H1 (cell line): Measurements from ENCODE around the gene CDK15. TPM values are rescaled to one million over a fixed set of nuclear protein-coding genes. Genes with fewer than 3 reads are reported as not detected.

Experiments used
- CTCF ChIA-PET: fragments of 300-600 bp; sonication (Branson Sonifier 250); formaldehyde crosslinking; loops from one replicate; lab custom pipeline; 2021; ENCODE audit not compliant: partially characterized antibody; lab: Charles Lee
- POLR2A ChIA-PET: fragments of 300-600 bp; sonication (Branson Sonifier 250); formaldehyde crosslinking; loops from one replicate; lab custom pipeline; 2021; ENCODE audit warnings: inconsistent platforms; ENCODE audit not compliant: partially characterized antibody; lab: Charles Lee
- DNase-seq, 2 experiments: peaks; one replicate each; pipeline versions ENCODE4 v3.0.0 to v3.0.0-alpha.2; 2010 to 2022; ENCODE audit warnings: low spot score in 2 of 2, low read depth in 1 of 2, mixed read lengths in 1 of 2
- FAIRE-seq: peaks from 2 replicates; lab custom pipeline; 2011; peaks lifted over from hg19 to GRCh38; lab: Jason Lieb, UNC
- H2AFZ ChIP-seq: 2 replicates; pipeline ENCODE4 v1.8.1; 2012; ENCODE audit warnings: low read length, inconsistent platforms
- H2AK5ac ChIP-seq: 2 replicates; pipeline ENCODE4 v1.6.1; 2013; ENCODE audit warnings: low read depth, low read length
- H2BK120ac ChIP-seq: replicated peaks from 2 replicates; pipeline ENCODE3; 2013; ENCODE audit warnings: low read depth, low read length, inconsistent platforms
- H2BK12ac ChIP-seq: 2 replicates; pipeline ENCODE4 v1.6.1; 2013; ENCODE audit warnings: low read depth, low read length
- H2BK15ac ChIP-seq: 2 replicates; pipeline ENCODE4 v1.6.1; 2013; ENCODE audit warnings: low read length
- H2BK20ac ChIP-seq: 2 replicates; pipeline ENCODE4 v1.6.1; 2013; ENCODE audit warnings: low read length
- H2BK5ac ChIP-seq: 2 replicates; pipeline ENCODE4 v1.6.1; 2013; ENCODE audit warnings: low read depth, low read length
- H3K14ac ChIP-seq: 2 replicates; pipeline ENCODE4 v1.6.1; 2013; ENCODE audit warnings: inconsistent platforms; ENCODE audit not compliant: insufficient read length
- H3K18ac ChIP-seq: 2 replicates; pipeline ENCODE4 v1.6.1; 2013; ENCODE audit warnings: low read length; ENCODE audit errors: extremely low read depth
- H3K23ac ChIP-seq: 2 replicates; pipeline ENCODE4 v1.6.1; 2013; ENCODE audit warnings: inconsistent platforms; ENCODE audit not compliant: insufficient read length
- H3K23me2 ChIP-seq: 2 replicates; pipeline ENCODE4 v1.6.1; 2013; ENCODE audit warnings: low read depth, low read length
- H3K27ac ChIP-seq: 2 replicates; pipeline ENCODE4 v1.6.1; 2011; ENCODE audit warnings: low read depth, low read length, inconsistent platforms
- H3K27me3 ChIP-seq, 4 experiments: replicated peaks in 1 of 4; 1 replicate in 1 of 4; 2 replicates in 3 of 4; pipeline versions ENCODE4 v1.6.1 to v1.8.1; 2011 to 2013; ENCODE audit warnings: low read length in 3 of 4, mild to moderate bottlenecking in 3 of 4, inconsistent platforms in 2 of 4, mixed read lengths in 2 of 4, moderate library complexity in 1 of 4; ENCODE audit not compliant: control insufficient read depth in 3 of 4, insufficient read depth in 3 of 4; ENCODE audit errors: extremely low read depth in 1 of 4
- H3K36me3 ChIP-seq, 4 experiments: 2 replicates each; pipeline versions ENCODE4 v1.6.1 to v1.8.1; 2011 to 2013; ENCODE audit warnings: mild to moderate bottlenecking in 4 of 4, low read length in 3 of 4, moderate library complexity in 2 of 4, control low read depth in 1 of 4, inconsistent platforms in 1 of 4; ENCODE audit not compliant: insufficient read depth in 4 of 4, control insufficient read depth in 2 of 4
- H3K4ac ChIP-seq: replicated peaks from 2 replicates; pipeline ENCODE3; 2013; ENCODE audit warnings: low read length, low read depth, mixed read lengths, inconsistent platforms; ENCODE audit not compliant: insufficient read length
- H3K4me1 ChIP-seq, 4 experiments: replicated peaks in 1 of 4; 1 replicate in 1 of 4; 2 replicates in 3 of 4; pipeline versions ENCODE4 v1.6.1 to v1.8.1; 2011 to 2013; ENCODE audit warnings: low read length in 3 of 4, inconsistent platforms in 2 of 4, mixed read lengths in 1 of 4; ENCODE audit not compliant: insufficient read depth in 4 of 4, control insufficient read depth in 3 of 4
- H3K4me2 ChIP-seq, 2 experiments: 2 replicates each; pipeline versions ENCODE4 v1.6.1 to v1.8.1; 2011 to 2013; ENCODE audit warnings: low read depth in 2 of 2, low read length in 2 of 2, control low read depth in 1 of 2, inconsistent platforms in 1 of 2, mild to moderate bottlenecking in 1 of 2; ENCODE audit not compliant: insufficient read depth in 1 of 2
- H3K4me3 ChIP-seq, 4 experiments: fragments of 200-600, 300-600 bp in 1 of 4; sonication (generic), shearing (Covaris generic), sonication (Bioruptor Twin) in 1 of 4; 2 replicates each; pipeline versions ENCODE4 v1.5.1 to v1.8.1; 2011 to 2016; ENCODE audit warnings: low read length in 4 of 4, low read depth in 3 of 4, control low read depth in 2 of 4, inconsistent platforms in 2 of 4, mild to moderate bottlenecking in 2 of 4, mixed read lengths in 1 of 4, moderate library complexity in 1 of 4; ENCODE audit not compliant: insufficient read depth in 2 of 4; ENCODE audit errors: extremely low read depth in 1 of 4
- H3K56ac ChIP-seq: replicated peaks from 2 replicates; pipeline ENCODE3; 2013; ENCODE audit warnings: low read depth, mild to moderate bottlenecking, mixed read lengths, low read length, inconsistent platforms; ENCODE audit not compliant: insufficient read length
- H3K79me1 ChIP-seq: 2 replicates; pipeline ENCODE4 v1.6.1; 2013; ENCODE audit warnings: low read depth, low read length, control low read depth
- H3K79me2 ChIP-seq, 2 experiments: 2 replicates each; pipeline versions ENCODE4 v1.6.1 to v1.8.1; 2012 to 2013; ENCODE audit warnings: low read length in 2 of 2, mild to moderate bottlenecking in 2 of 2, inconsistent platforms in 1 of 2; ENCODE audit not compliant: insufficient read depth in 2 of 2, control insufficient read depth in 1 of 2
- H3K9ac ChIP-seq, 4 experiments: replicated peaks in 1 of 4; 1 replicate in 1 of 4; 2 replicates in 3 of 4; pipeline versions ENCODE4 v1.6.1 to v1.8.1; 2011 to 2013; ENCODE audit warnings: low read depth in 3 of 4, low read length in 3 of 4, control low read depth in 2 of 4, mild to moderate bottlenecking in 2 of 4, moderate library complexity in 2 of 4, inconsistent platforms in 1 of 4; ENCODE audit errors: extremely low read depth in 1 of 4
- H3K9me3 ChIP-seq, 2 experiments: 2 replicates each; pipeline versions ENCODE4 v1.6.1 to v1.8.1; 2012 to 2013; ENCODE audit warnings: mild to moderate bottlenecking in 2 of 2, moderate library complexity in 2 of 2, control low read depth in 1 of 2, inconsistent platforms in 1 of 2, low read depth in 1 of 2, low read length in 1 of 2, mixed read lengths in 1 of 2; ENCODE audit not compliant: insufficient read depth in 2 of 2
- H4K20me1 ChIP-seq, 2 experiments: replicated peaks in 1 of 2; 2 replicates each; pipeline versions ENCODE3 to v1.8.1; 2011 to 2013; ENCODE audit warnings: inconsistent platforms in 2 of 2, low read length in 2 of 2, mild to moderate bottlenecking in 1 of 2; ENCODE audit not compliant: insufficient read depth in 2 of 2, control insufficient read depth in 1 of 2
- H4K5ac ChIP-seq: 2 replicates; pipeline ENCODE4 v1.6.1; 2013; ENCODE audit warnings: low read length, low read depth, mixed read lengths, inconsistent platforms; ENCODE audit not compliant: insufficient read length
- H4K8ac ChIP-seq: 2 replicates; pipeline ENCODE4 v1.8.0; 2013; ENCODE audit warnings: mild to moderate bottlenecking, moderate library complexity, low read length, inconsistent platforms; ENCODE audit not compliant: insufficient read depth; ENCODE audit errors: extremely low read depth
- H4K91ac ChIP-seq: replicated peaks from 2 replicates; pipeline ENCODE3; 2013; ENCODE audit warnings: low read length, mixed read lengths, inconsistent platforms; ENCODE audit not compliant: insufficient read length
- CEBPB ChIP-seq: IDR thresholded peaks from 2 replicates; pipeline ENCODE4 v1.6.1; 2012; ENCODE audit warnings: low read depth, low read length
- EP300 ChIP-seq, 2 experiments: IDR thresholded peaks; 1 replicate in 1 of 2; 2 replicates in 1 of 2; pipeline ENCODE4 v1.6.1; 2011 to 2012; ENCODE audit warnings: low read depth in 2 of 2, low read length in 2 of 2, mild to moderate bottlenecking in 2 of 2, borderline replicate concordance in 1 of 2, inconsistent platforms in 1 of 2, moderate library complexity in 1 of 2
- EZH2 ChIP-seq: fragments of 200-600 bp; sonication (generic); IDR thresholded peaks from 2 replicates; pipeline ENCODE4 v1.7.1; 2012; ENCODE audit warnings: low read depth, mild to moderate bottlenecking, moderate library complexity, low read length, inconsistent platforms; ENCODE audit not compliant: severe bottlenecking
- GTF2F1 ChIP-seq: IDR thresholded peaks from 2 replicates; pipeline ENCODE4 v1.6.1; 2012; ENCODE audit warnings: low read depth, low read length, improper control_type of control experiment, borderline replicate concordance
- KDM4A ChIP-seq: IDR thresholded peaks from one replicate; pipeline ENCODE4 v1.7.1; 2012; ENCODE audit warnings: low read depth, mild to moderate bottlenecking, moderate library complexity, low read length, inconsistent platforms; ENCODE audit not compliant: severe bottlenecking
- NANOG ChIP-seq: IDR thresholded peaks from 2 replicates; pipeline ENCODE4 v1.6.1; 2011; ENCODE audit warnings: low read length, low read depth, mild to moderate bottlenecking, inconsistent platforms; ENCODE audit not compliant: insufficient read depth, poor library complexity, severe bottlenecking
- POU5F1 ChIP-seq: IDR thresholded peaks from 2 replicates; pipeline ENCODE4 v1.6.1; 2011; ENCODE audit warnings: low read depth, mild to moderate bottlenecking, low read length, moderate library complexity
- RFX5 ChIP-seq: IDR thresholded peaks from 2 replicates; pipeline ENCODE4 v1.6.1; 2011; ENCODE audit warnings: low read depth, low read length, improper control_type of control experiment, borderline replicate concordance
- RNF2 ChIP-seq: fragments of 200-900, 300-1000 bp; sonication (generic); IDR thresholded peaks from 2 replicates; pipeline ENCODE4 v1.7.1; 2016; ENCODE audit warnings: borderline replicate concordance, low read depth, mild to moderate bottlenecking, antibody characterized with exemption, low read length; ENCODE audit not compliant: poor library complexity, severe bottlenecking; ENCODE audit errors: missing control alignments
- SIRT6 ChIP-seq: IDR thresholded peaks from one replicate; pipeline ENCODE4 v1.7.1; 2012; ENCODE audit warnings: low read length, inconsistent platforms
- SP1 ChIP-seq: IDR thresholded peaks from 2 replicates; pipeline ENCODE4 v1.6.1; 2011; ENCODE audit warnings: low read depth, low read length
- YY1 ChIP-seq: IDR thresholded peaks from 2 replicates; pipeline ENCODE4 v1.6.1; 2011; ENCODE audit warnings: low read depth, mild to moderate bottlenecking, low read length
- WGBS, 2 experiments: shearing (Covaris generic) in 1 of 2; methylation state at CpG; one replicate each; pipeline versions ENCODE4 v1.1.6 to v1.1.7; 2013 to 2015; ENCODE audit warnings: low lambda C conversion rate in 2 of 2, mixed read lengths in 2 of 2, inconsistent platforms in 1 of 2, low coverage in 1 of 2, missing lambda C conversion rate in 1 of 2; ENCODE audit not compliant: insufficient replicate concordance in 2 of 2, insufficient coverage in 1 of 2, insufficient read length in 1 of 2; ENCODE audit errors: extremely low coverage in 1 of 2, missing lambda C conversion rate in 1 of 2; 5-methylcytosine and 5-hydroxymethylcytosine counted together
- polyA plus RNA-seq, 7 experiments: library from polyadenylated mRNA; depleted of rRNA in 3 of 7; stranded (reverse) in 5 of 7; unstranded in 2 of 7; fragments of >200 nt in 5 of 7; fragments of 200-250 nt in 2 of 7; gene quantifications; 1 replicate in 5 of 7; 2 replicates in 1 of 7; 4 replicates in 1 of 7; pipeline versions ENCODE4 v1.2.1 to v1.2.3, GENCODE V29; 2011 to 2013; ENCODE audit warnings: missing spikeins in 2 of 7, mixed read lengths in 2 of 7
- total RNA-seq: library from RNA; stranded (reverse); fragmentation: NEBNext Ultra II Directional; extraction: Animal tissue kit (Norgen Biotek cat#: 25700); gene quantifications from 2 replicates; pipeline ENCODE4 v1.2.1, GENCODE V29; 2021
- TF ChIP-seq, protein P1 (sequence below): IDR thresholded peaks from 2 replicates; pipeline ENCODE4 v1.6.1; 2012; ENCODE audit warnings: low read length, inconsistent platforms

CDK15 gene
- total and polyA plus RNA-seq, 2 of the 8 experiments (the other 6 are each of a cell fraction or from before 2014, with no cell fraction given) = 0.03 TPM; not detected in 1

DNA sequence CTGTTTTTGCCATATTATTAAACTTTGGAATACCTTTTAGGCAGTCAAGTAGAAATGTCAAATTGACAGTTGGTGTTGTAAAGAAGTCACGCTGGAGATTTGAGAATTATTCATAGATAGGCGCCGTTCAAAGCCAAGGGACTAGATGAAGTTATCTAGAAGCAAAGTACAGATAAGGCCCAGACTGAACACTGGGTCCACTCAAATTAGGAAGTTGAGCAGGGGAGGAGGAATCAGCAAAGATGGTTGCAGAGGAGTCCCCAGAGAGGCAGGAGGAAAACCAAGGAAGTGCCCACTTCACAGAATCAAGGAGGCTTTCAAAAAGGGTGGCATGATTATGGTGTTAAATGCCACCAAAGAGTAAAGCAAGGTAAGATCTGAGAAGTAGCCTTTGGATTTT is 16.0 kb upstream of the CDK15 start:
- no peak overlapping the region for H3K4me3 ChIP-seq
- H3K4ac ChIP-seq = no peak overlapping the region
- no peak overlapping the region for H3K56ac ChIP-seq
- no peak overlapping the region for H4K8ac ChIP-seq
- H4K20me1 ChIP-seq = no peaks in the 10 kb centered on the region
- ChIA-PET POLR2A (no interaction called here), CTCF (no interaction called here)
- H3K9ac ChIP-seq = no peak overlapping the region
- no peak overlapping the region for H2BK20ac ChIP-seq
- H3K79me1 ChIP-seq = no peaks in the 10 kb centered on the region
- no peak overlapping the region for H2AK5ac ChIP-seq
- no peaks in the 10 kb centered on the region for H3K4me1 ChIP-seq
- H3K79me2 ChIP-seq = no peaks in the 10 kb centered on the region
- H3K27ac ChIP-seq = no peak overlapping the region
- H3K9me3 ChIP-seq = no peaks in the 10 kb centered on the region
- H3K23me2 ChIP-seq = no peaks in the 10 kb centered on the region
- no peak overlapping the region for H3K23ac ChIP-seq
- H2BK15ac ChIP-seq = no peak overlapping the region
- DNase-seq (no peak), FAIRE-seq (no peak)
- no peak overlapping the region for H2AFZ ChIP-seq
- H4K5ac ChIP-seq = no peak overlapping the region
- no peak overlapping the region for H3K18ac ChIP-seq
- whole genome bisulfite sequencing, 2 experiments = 93% methylated on average over 3 of the region's 3 CpGs; no CpG with 5 or more reads in 1 of the 2 experiments
- no peak overlapping the region for H3K14ac ChIP-seq
- H2BK12ac ChIP-seq = no peak overlapping the region
- no peak overlapping the region for H3K4me2 ChIP-seq
- no peak overlapping the region for H4K91ac ChIP-seq
- H2BK120ac ChIP-seq = no peak overlapping the region
- H3K36me3 ChIP-seq = no peaks in the 10 kb centered on the region
- H2BK5ac ChIP-seq = no peak overlapping the region
- TF ChIP-seq YY1 = no peak
- no peak for TF ChIP-seq KDM4A
- TF ChIP-seq GTF2F1 = no peak
- no peak for TF ChIP-seq NANOG
- TF ChIP-seq POU5F1 = no peak
- no peak for TF ChIP-seq EP300 (IDR thresholded peaks at IDR 0.05; ENCODE audit: borderline replicate concordance in 1 of 2, low read depth in 2 of 2, low read length in 2 of 2)
- TF ChIP-seq SP1 = no peak
- no peak for TF ChIP-seq RNF2
- no peak for TF ChIP-seq EZH2
- no peak for TF ChIP-seq RFX5
- TF ChIP-seq CEBPB = no peak
- TF ChIP-seq, protein P1, sequence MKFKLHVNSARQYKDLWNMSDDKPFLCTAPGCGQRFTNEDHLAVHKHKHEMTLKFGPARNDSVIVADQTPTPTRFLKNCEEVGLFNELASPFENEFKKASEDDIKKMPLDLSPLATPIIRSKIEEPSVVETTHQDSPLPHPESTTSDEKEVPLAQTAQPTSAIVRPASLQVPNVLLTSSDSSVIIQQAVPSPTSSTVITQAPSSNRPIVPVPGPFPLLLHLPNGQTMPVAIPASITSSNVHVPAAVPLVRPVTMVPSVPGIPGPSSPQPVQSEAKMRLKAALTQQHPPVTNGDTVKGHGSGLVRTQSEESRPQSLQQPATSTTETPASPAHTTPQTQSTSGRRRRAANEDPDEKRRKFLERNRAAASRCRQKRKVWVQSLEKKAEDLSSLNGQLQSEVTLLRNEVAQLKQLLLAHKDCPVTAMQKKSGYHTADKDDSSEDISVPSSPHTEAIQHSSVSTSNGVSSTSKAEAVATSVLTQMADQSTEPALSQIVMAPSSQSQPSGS = no peak
- TF ChIP-seq SIRT6 = no peak
- no peaks in the 10 kb centered on the region; a peak in 1 of 7 replicates for H3K27me3 ChIP-seq
